ENCODE data around the gene PTPRE. TPM values are rescaled to one million over a fixed set of nuclear protein-coding genes. Genes with fewer than 3 reads are reported as not detected.

PTPRE gene
- total RNA-seq, 1 donor from 2014 or later: 3.6 TPM

DNA sequence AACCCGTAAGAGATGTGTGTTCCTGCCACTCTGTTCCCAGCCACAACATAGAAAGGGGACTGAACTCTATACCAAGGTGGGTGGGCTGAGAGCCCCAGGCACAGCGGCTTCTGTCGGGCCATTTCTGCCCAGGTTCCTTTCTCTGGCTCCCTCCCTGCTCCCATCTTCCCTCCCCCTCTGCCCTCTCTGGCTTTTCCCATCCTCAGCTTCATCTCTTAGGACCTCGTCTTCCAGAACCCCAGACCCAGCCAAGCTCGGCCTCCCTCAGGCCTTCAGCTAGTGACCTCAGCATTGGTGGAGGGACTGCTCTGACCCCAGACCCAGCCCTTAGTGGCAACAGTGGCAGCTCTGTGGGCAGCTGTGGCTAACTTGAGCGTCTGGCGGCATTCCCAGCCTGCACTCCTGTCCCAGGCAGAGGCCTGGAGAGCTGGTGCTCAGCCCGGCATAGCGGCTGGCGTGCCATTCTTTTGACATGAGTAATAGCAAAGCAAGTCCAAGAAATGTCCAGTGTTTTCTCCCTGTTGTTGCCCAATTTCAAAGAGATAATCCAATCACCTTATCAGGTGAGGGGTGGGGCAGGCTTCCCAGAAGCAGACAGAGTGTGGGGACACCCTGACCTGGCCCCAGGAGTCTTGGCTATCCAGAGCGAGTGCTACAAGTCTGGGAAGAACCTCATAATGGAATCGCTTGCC lies 15.9 kb downstream of the PTPRE start:
- TF ChIP-seq CTCF (conservative IDR thresholded peaks at IDR 0.05): no peak
- Mint-ChIP-seq H3K27me3 (peaks cover 9% of the 10 kb centered on the region), H3K36me3 (no peaks in the 10 kb centered on the region), H3K27ac (no peak overlapping the region), H3K9me3 (no peaks in the 10 kb centered on the region), H3K4me1 (ENCODE audit: unreplicated experiment) (peaks cover 18% of the 10 kb centered on the region), H3K4me3 (no peak overlapping the region)
- no peak for DNase-seq (ENCODE audit: extremely low spot score, unreplicated experiment)

DNA sequence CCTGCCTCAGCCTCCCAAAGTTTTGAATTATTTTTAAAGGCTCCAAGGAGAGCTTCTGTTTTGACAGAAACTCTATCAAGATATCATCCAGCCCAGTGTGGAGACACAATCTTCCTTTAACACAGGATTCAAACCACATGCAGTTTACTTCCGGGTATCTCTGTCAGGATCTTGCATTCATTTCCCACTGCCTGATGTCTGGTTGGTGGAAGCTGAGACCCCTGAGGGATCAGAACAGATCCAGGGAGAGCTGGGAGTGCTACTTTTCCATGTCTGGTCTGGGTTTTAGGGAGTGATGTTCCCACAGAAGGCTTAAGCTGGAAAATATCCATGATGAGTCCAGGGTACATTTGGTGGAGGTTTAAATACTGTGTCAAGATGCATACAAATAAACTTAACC lies 16.7 kb downstream of the PTPRE start:
- Mint-ChIP-seq H3K36me3 (no peaks in the 10 kb centered on the region), H3K4me1 (ENCODE audit: unreplicated experiment) (peaks cover 25% of the 10 kb centered on the region), H3K27ac (no peak overlapping the region), H3K9me3 (no peaks in the 10 kb centered on the region), H3K27me3 (peaks cover 12% of the 10 kb centered on the region), H3K4me3 (no peak overlapping the region)
- no peak for TF ChIP-seq CTCF (conservative IDR thresholded peaks at IDR 0.05)
- DNase-seq (ENCODE audit: extremely low spot score, unreplicated experiment): no peak

GRCh38 chr10:127925471-127926207 lies 18.7 kb downstream of the PTPRE start:
- Mint-ChIP-seq H3K4me3 (no peak overlapping the region), H3K9me3 (no peaks in the 10 kb centered on the region), H3K36me3 (no peaks in the 10 kb centered on the region), H3K27ac (no peak overlapping the region), H3K27me3 (peaks cover 7% of the 10 kb centered on the region), H3K4me1 (ENCODE audit: unreplicated experiment) (peaks cover 17% of the 10 kb centered on the region)
- TF ChIP-seq CTCF (conservative IDR thresholded peaks at IDR 0.05): no peak
- DNase-seq (ENCODE audit: extremely low spot score, unreplicated experiment): no peak

- no peak for TF ChIP-seq CTCF (conservative IDR thresholded peaks at IDR 0.05)
- H3K4me3 Mint-ChIP-seq: no peak overlapping the region
- H3K27me3 Mint-ChIP-seq: peaks cover 7% of the 10 kb centered on the region
- no peaks in the 10 kb centered on the region for H3K36me3 Mint-ChIP-seq
- peaks cover 17% of the 10 kb centered on the region for H3K4me1 Mint-ChIP-seq (ENCODE audit: unreplicated experiment)
- no peak for DNase-seq (ENCODE audit: extremely low spot score, unreplicated experiment)
- H3K9me3 Mint-ChIP-seq: no peaks in the 10 kb centered on the region
- no peak overlapping the region for H3K27ac Mint-ChIP-seq
Measured at GRCh38 chr10:127926455-127926854, 19.6 kb downstream of the PTPRE start.

GRCh38 chr10:127928021-127928806 lies 21.3 kb downstream of the PTPRE start:
- Mint-ChIP-seq H3K27ac (peak overlapping the region; percentile 43), H3K4me3 (no peak overlapping the region), H3K9me3 (no peaks in the 10 kb centered on the region), H3K27me3 (peaks cover 7% of the 10 kb centered on the region), H3K36me3 (no peaks in the 10 kb centered on the region), H3K4me1 (ENCODE audit: unreplicated experiment) (peaks cover 17% of the 10 kb centered on the region)
- no peak for TF ChIP-seq CTCF (conservative IDR thresholded peaks at IDR 0.05)
- DNase-seq (ENCODE audit: extremely low spot score, unreplicated experiment): no peak

Measured in type B pancreatic cell (in vitro differentiated cells).